Esophagus mucosa (tissue), 1 donor: ENCODE data around the gene RAVER1. TPM values are rescaled to one million over a fixed set of nuclear protein-coding genes. Genes with fewer than 3 reads are reported as not detected.

Experiments
- ATAC-seq: fragments of 200-7000 bp; cut with Tn5 transposase; one replicate; pipeline ENCODE4 v1.9.1; 2020
- total RNA-seq: library from RNA; stranded (reverse); gene quantifications from one replicate; pipeline ENCODE4 v1.2.4, GENCODE V29; 2023
- donor health status: DM: yes; HTN: yes; CAD: no.

RAVER1 gene
- total RNA-seq, 1 donor from 2014 or later: 19.6 TPM

- peak; percentile 77 for ATAC-seq
These were observed 63.8 kb downstream of the RAVER1 start for GRCh38 chr19:10269333-10270179.

GRCh38 chr19:10268071-10268470 lies 65.3 kb downstream of the RAVER1 start:
- no peak for ATAC-seq

GRCh38 chr19:10266706-10267105 lies 66.6 kb downstream of the RAVER1 start:
- no peak for ATAC-seq

Other genes with a start within 250 kb of the RAVER1 start
- 11.1 TPM for gene SHFL, start 247.2 kb downstream of the RAVER1 start, total RNA-seq
- not detected for gene ANGPTL6, start 230.9 kb downstream of the RAVER1 start, total RNA-seq
- gene PPAN, start 227.2 kb downstream of the RAVER1 start, total RNA-seq: 32.3 TPM
- 4.8 TPM for gene P2RY11, start 221.8 kb downstream of the RAVER1 start, total RNA-seq
- 166 TPM for gene EIF3G, start 213.6 kb downstream of the RAVER1 start, total RNA-seq
- gene DNMT1, start 138.6 kb downstream of the RAVER1 start, total RNA-seq: 63.7 TPM
- 2.5 TPM for gene S1PR2, start 102.2 kb downstream of the RAVER1 start, total RNA-seq
- 68.7 TPM for gene MRPL4, start 81.3 kb downstream of the RAVER1 start, total RNA-seq
- gene ICAM1, start 62.4 kb downstream of the RAVER1 start, total RNA-seq: 3.5 TPM
- gene ICAM4, start 46.6 kb downstream of the RAVER1 start, total RNA-seq: not detected
- 1.3 TPM for gene ICAM5, start 43.6 kb downstream of the RAVER1 start, total RNA-seq
- gene ZGLP1, start 23.7 kb downstream of the RAVER1 start, total RNA-seq: 1.0 TPM
- gene FDX2, start 17.5 kb downstream of the RAVER1 start, total RNA-seq: 11.3 TPM
- 7.6 TPM for gene ICAM3, start 6.1 kb upstream of the RAVER1 start, total RNA-seq
- 51.1 TPM for gene TYK2, start 47.0 kb upstream of the RAVER1 start, total RNA-seq
- gene CDC37, start 70.0 kb upstream of the RAVER1 start, total RNA-seq: 86.5 TPM
- 0.92 TPM for gene PDE4A, start 87.0 kb upstream of the RAVER1 start, total RNA-seq
- gene KEAP1, start 169.8 kb upstream of the RAVER1 start, total RNA-seq: 60.6 TPM
- gene S1PR5, start 183.9 kb upstream of the RAVER1 start, total RNA-seq: 7.9 TPM
- gene ATG4D, start 210.4 kb upstream of the RAVER1 start, total RNA-seq: 42.2 TPM
- 22.5 TPM for gene KRI1, start 232.5 kb upstream of the RAVER1 start, total RNA-seq
- gene CDKN2D, start 235.4 kb upstream of the RAVER1 start, total RNA-seq: 8.4 TPM